ENCODE data around the gene POU5F1. TPM values are rescaled to one million over a fixed set of nuclear protein-coding genes. Genes with fewer than 3 reads are reported as not detected.

POU5F1 gene
- total RNA-seq, 1 donor from 2014 or later: 0.98 TPM

DNA sequence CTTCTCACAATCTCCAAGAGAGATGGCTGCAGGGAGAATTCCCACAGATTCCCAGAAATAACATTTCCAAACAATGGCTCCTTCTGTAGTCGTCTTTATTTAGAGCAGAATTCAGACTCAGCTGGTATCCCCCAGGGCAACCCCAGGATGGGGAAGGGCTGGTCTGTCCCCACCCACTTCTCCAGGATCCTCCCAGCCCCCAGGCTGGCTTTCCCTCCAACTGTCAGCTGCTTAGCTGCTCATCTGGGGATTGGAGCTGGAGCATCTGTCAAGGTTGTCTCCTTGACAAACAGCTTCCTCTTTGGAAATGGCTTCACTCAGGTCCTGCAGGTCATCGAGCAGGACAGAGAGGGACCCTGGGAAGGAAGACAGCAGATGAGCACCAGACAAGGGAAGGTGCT is 28.1 kb downstream of the POU5F1 start:
- Histone ChIP-seq H3K36me3 (peaks cover 0 to 5% of the 10 kb centered on the region in 2 donors), H3K9me3 (no peaks in the 10 kb centered on the region)
- intact Hi-C loops (cut with DNase I): no loop called here

GRCh38 chr6:31140643-31141042 is 29.8 kb downstream of the POU5F1 start:
- Histone ChIP-seq H3K9me3 (no peaks in the 10 kb centered on the region), H3K27me3 (no peaks in the 10 kb centered on the region), H3K27ac (no peak overlapping the region), H3K4me1 (peaks cover 18% of the 10 kb centered on the region), H3K36me3 (peaks cover 0 to 5% of the 10 kb centered on the region in 2 donors), H3K4me3 (no peak overlapping the region)
- no peak for DNase-seq (ENCODE audit: extremely low spot score in 2 of 2)
- intact Hi-C loops (cut with DNase I): no loop called here
- TF ChIP-seq POLR2A (IDR thresholded peaks at IDR 0.05): no peak
- TF ChIP-seq POLR2AphosphoS5 (IDR thresholded peaks at IDR 0.05; ENCODE audit: insufficient read depth in 1 of 2, low read depth in 1 of 2): no peak
- TF ChIP-seq CTCF (IDR thresholded peaks at IDR 0.05): no peak

More for the DNA sequence above, 28.1 kb downstream of the POU5F1 start:
- Histone ChIP-seq H3K27me3 (no peaks in the 10 kb centered on the region), H3K4me3 (no peak overlapping the region), H3K27ac (no peak overlapping the region), H3K4me1 (peaks cover 18% of the 10 kb centered on the region)
- no peak for TF ChIP-seq POLR2AphosphoS5 (IDR thresholded peaks at IDR 0.05; ENCODE audit: insufficient read depth in 1 of 2, low read depth in 1 of 2)
- no peak for TF ChIP-seq CTCF (IDR thresholded peaks at IDR 0.05)
- TF ChIP-seq POLR2A (IDR thresholded peaks at IDR 0.05): no peak
- DNase-seq (ENCODE audit: extremely low spot score in 2 of 2): no peak

- Histone ChIP-seq H3K4me3 (no peak overlapping the region), H3K27me3 (no peaks in the 10 kb centered on the region)
- DNase-seq (ENCODE audit: extremely low spot score in 2 of 2): no peak
These were observed 30.9 kb downstream of the POU5F1 start for GRCh38 chr6:31139599-31139998.

GRCh38 chr6:31138982-31139381 is 31.5 kb downstream of the POU5F1 start, which contains the start of gene PSORS1C2:
Gene PSORS1C2 (minus strand): TSS chr6:31139066. CDS start chr6:31139026, 40 bp downstream.
- H3K27me3 ChIP-seq: no peaks in the 10 kb centered on the region
- H3K4me3 ChIP-seq: no peak within 1 kb of the TSS
- TF ChIP-seq POLR2AphosphoS5 (IDR thresholded peaks at IDR 0.05; ENCODE audit: insufficient read depth in 1 of 2, low read depth in 1 of 2) (no peak), POLR2A (IDR thresholded peaks at IDR 0.05) (no peak), CTCF (IDR thresholded peaks at IDR 0.05) (no peak)
- no peaks in the 10 kb centered on the region for H3K9me3 ChIP-seq
- intact Hi-C loops (cut with DNase I): loop anchor here (5.0 kb wide), 2 partner anchors 53 to 228 kb away; no protein-coding TSS in a partner anchor
- H3K27ac ChIP-seq: no peak within 1 kb of the TSS
- no peaks in the 10 kb centered on the region for H3K36me3 ChIP-seq
- peaks cover 18% of the 10 kb centered on the region for H3K4me1 ChIP-seq
- DNase-seq (ENCODE audit: extremely low spot score in 2 of 2): no peak

More at GRCh38 chr6:31139599-31139998, 30.9 kb downstream of the POU5F1 start:
- TF ChIP-seq POLR2A (IDR thresholded peaks at IDR 0.05): no peak
- no peak for TF ChIP-seq CTCF (IDR thresholded peaks at IDR 0.05)
- no peak for TF ChIP-seq POLR2AphosphoS5 (IDR thresholded peaks at IDR 0.05; ENCODE audit: insufficient read depth in 1 of 2, low read depth in 1 of 2)
- intact Hi-C loops (cut with DNase I): loop anchor here (5.0 kb wide), 2 partner anchors 53 to 228 kb away; no protein-coding TSS in a partner anchor
- Histone ChIP-seq H3K9me3 (no peaks in the 10 kb centered on the region), H3K27ac (no peak overlapping the region), H3K36me3 (no peaks in the 10 kb centered on the region), H3K4me1 (peaks cover 18% of the 10 kb centered on the region)

GRCh38 chr6:31135710-31136109 is 34.8 kb downstream of the POU5F1 start:
- DNase-seq (ENCODE audit: extremely low spot score in 2 of 2): no peak
- TF ChIP-seq CTCF (IDR thresholded peaks at IDR 0.05): no peak
- no peak for TF ChIP-seq POLR2A (IDR thresholded peaks at IDR 0.05)
- no peak for TF ChIP-seq POLR2AphosphoS5 (IDR thresholded peaks at IDR 0.05; ENCODE audit: insufficient read depth in 1 of 2, low read depth in 1 of 2)
- no peaks in the 10 kb centered on the region for H3K27me3 ChIP-seq
- H3K9me3 ChIP-seq: no peaks in the 10 kb centered on the region
- H3K27ac ChIP-seq: no peak overlapping the region
- peaks cover 18% of the 10 kb centered on the region for H3K4me1 ChIP-seq
- no peaks in the 10 kb centered on the region for H3K36me3 ChIP-seq
- no peak overlapping the region for H3K4me3 ChIP-seq
- intact Hi-C loops (cut with DNase I): loop anchor here (5.0 kb wide), 2 partner anchors 57 to 232 kb away; no protein-coding TSS in a partner anchor
